NCI-H1436 (cell line): ENCODE data around the gene IRF5.
"Not testable (repeated sequence)": the region's sequence is repeated elsewhere in the genome, so short reads cannot be mapped to it uniquely, and the experiment has no call there.

ENCODE experiments used
- DNase-seq: peaks from one replicate; lab custom pipeline; 2025; lab: John Stamatoyannopoulos, UW

Gene IRF5

DNA sequence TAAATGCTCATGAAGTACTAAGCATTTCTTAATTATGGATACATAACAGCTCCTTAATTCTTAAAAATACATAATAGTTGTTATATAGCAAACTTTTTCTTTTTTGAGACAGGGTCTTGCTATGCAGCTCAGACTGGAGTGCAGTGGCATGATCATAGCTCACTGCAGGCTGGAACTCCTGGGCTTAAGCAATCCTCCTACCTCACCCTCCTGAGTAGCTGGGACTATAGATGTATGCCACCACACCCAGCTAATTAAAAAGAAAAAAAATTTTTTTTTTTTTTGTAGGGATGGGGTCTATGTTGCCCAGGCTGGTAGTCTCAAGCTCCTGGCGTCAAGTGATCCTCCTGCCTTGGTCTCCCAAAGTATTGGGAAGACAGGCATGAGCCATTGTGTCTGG, 30.9 kb downstream of the IRF5 start:
- no peak for DNase-seq

- no peak for DNase-seq
Measured at GRCh38 chr7:128974241-128974934, 36.7 kb downstream of the IRF5 start.

DNA sequence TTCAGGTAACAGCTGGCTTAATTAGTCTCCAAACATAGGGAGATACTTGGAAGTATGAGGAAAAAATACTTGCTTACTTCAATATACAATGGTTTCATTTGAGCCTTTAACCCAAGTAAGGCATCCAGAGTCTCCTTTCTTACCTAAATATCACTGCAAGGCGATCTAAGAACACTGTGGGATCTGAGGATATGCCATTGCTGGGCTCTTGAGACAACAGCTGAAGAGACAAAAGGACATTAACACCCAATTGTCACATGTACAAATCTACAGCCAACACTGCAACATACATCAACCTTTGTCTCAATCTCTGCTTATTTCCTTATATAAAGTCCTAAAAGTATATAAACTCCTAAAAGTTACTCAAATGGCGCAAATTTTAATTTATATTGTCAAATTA, 44.4 kb downstream of the IRF5 start:
- no peak for DNase-seq

DNA sequence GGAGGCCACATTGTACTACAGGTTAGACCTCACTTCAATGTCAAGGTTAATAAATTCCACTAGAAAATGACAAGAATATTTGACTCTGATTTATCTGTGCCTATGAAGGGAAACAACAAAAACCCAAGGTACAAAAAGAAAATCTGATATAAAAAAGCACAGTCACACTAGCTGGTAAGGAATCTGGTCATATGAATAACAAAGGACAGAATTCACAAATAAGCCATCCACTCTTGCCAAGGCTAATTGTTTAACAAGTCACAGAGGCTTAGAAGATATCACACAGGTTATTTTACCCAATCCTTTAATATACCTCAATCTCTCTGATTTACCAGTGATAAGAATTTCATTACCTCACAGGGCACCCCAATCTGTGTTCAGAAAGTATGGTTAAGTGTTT, 47.9 kb downstream of the IRF5 start:
- no peak for DNase-seq

GRCh38 chr7:128986609-128987008, 48.9 kb downstream of the IRF5 start:
- DNase-seq = no peak

DNA sequence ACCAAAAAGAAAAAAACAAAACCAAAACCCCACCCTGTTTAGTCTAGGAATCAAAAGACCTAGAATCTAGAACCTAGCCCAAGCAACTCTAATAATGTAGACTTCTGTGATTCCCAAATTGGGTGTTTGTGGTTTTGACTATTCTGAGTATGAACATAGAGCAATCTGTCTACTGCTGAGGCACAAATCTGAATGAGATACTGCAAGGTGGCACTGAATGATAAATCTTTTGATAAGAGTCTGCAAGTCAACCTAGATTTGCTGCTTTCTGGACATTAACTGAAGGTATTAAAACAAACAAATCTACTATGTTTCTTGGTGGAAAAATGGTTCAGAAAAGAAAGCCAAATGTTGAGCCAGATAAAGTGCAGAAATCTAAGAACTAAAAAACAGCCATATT, 50.6 kb downstream of the IRF5 start:
- DNase-seq = no peak

GRCh38 chr7:128989961-128990360, 52.2 kb downstream of the IRF5 start:
- DNase-seq = no peak

GRCh38 chr7:128993419-128993818, 55.7 kb downstream of the IRF5 start:
- DNase-seq = no peak

- DNase-seq = not testable (repeated sequence)
Measured at GRCh38 chr7:128994560-128994959, 56.8 kb downstream of the IRF5 start.

- no peak for DNase-seq
Measured at GRCh38 chr7:128997181-128997580, 59.5 kb downstream of the IRF5 start.
